ENCODE measurements around the gene TBC1D9B. TPM values are rescaled to one million over a fixed set of nuclear protein-coding genes. Genes with fewer than 3 reads are reported as not detected.

The TBC1D9B gene
- polyA plus RNA-seq, 1 donor: 55.7 TPM

DNA sequence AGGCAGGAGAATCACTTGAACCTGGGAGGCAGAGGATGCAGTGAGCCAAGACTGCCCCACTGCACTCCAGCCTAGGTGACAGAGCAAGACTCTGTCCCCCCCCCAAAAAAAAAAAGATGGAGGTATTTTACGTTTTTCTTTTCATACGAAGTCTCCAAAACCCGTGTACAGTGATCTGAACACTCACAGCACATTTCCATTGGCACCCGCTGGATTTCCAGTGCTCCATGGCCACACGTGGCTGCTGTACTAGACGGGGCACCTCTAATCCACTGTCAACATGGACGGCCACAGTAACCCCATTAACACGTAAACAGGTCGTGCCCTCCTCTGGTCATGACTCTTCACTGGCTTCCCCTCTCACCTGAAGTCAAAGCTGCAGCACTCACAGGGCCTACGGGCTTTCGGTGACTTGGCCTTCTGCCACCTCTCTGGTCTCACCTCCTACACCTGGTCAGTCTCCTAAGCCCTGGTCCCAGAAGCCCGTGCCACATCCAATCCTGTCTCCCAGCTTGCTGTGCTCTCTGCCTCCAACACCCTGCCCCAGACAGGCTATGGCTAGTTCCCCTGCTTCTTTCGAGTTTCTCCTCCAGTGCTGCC, 22.1 kb downstream of the TBC1D9B start:
- DNase-seq: no peak

DNA sequence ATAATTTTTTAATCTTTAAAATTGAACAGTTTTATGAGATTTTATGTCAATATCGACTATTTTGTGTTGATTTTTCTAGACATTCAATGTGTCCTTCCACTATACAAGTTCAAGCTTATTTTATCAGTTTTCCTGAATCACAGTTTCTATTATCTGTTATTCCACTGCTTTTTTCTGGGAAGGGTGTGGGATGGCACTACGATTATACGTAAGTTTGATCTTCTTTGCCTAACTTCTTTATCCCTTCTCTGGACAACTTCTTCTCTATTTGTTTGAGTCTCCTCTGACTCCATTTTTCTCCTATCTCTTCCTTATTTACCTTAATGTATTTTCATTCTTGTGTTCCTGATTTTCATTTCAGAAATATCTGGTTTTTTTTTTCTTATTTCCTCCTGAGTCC, 24.5 kb downstream of the TBC1D9B start:
- DNase-seq: no peak

DNA sequence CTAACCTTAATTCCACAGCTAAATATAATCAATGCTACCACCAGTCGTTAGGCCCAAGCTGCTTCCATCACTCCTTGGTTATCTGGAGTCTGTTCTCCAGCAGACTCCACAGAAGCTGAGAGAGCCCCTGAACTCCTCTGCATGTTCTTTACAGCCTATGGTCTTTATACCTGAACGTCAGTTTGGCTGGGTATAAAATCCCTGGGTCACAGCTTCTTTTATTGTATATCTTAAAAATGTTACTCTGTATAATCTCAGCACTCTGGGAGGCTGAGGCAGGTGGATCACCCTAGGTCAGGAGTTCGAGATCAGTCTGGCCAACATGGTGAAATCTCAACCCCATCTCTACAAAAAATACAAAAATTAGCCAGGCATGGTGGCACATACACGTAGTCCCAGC, 25.4 kb downstream of the TBC1D9B start:
- no peak for DNase-seq

DNA sequence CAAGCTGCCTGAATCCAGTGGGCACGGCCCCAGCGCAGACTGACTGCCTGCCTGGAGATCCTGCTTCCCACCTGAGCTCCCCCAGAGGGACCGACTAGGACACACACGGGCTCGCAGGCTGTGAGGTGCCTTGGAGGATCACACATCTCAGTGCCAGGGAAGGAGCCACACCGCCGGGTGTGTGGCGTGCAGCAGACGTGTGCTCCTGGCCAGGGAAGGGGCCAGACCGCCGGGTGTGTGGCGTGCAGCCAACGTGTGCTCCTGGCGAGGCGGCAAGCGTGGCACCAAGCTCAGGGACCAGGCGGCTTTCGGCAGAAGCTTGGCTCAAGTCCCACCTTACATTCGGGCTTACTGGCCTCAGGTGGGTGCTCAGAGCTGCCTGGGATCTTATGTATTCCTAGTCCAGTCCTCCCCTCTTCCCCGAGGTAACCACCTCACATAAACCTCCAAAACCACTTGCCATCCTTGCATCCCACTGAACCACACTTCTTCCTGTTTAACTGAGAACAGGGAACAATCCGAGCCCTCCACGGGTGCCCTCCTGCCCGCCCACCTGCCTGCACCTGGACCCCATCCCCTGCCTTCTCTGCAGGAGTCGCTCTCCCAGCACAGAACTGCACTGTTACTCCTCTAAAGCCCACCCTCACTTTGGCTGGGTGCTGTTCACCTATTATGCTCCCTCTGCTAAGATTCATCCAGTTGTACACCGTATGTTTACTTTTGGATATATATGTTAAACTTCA, 26.7 kb downstream of the TBC1D9B start:
- DNase-seq: no peak

DNA sequence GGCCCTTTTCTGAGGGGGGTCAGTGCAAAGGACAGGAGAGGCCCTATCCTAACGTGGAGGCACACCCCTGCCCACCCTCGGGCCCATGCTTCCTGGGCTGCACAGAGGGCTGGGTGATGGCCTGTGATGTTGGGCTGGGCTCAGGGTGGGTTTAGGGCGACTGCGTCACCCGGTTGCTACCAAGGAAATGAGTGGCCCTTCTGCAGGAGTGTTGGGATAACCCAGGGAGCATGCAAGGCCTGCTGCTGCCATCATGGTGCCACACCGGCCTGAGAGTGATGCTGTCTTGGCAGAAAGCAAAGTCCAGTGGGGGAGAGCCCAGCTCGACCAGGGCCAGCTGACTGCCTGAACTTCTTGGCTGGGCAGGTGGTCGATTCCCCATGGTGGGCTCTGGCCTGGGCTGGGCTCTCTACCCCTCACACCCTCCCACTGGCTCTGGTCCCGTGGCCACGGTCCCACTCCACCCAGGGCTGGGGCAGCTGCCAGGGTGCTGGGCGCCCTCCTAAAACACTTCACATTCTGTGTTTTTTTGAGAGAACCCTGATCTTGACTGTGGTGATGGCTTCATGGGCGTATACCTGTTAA, 27.5 kb downstream of the TBC1D9B start:
- DNase-seq: no peak

DNA sequence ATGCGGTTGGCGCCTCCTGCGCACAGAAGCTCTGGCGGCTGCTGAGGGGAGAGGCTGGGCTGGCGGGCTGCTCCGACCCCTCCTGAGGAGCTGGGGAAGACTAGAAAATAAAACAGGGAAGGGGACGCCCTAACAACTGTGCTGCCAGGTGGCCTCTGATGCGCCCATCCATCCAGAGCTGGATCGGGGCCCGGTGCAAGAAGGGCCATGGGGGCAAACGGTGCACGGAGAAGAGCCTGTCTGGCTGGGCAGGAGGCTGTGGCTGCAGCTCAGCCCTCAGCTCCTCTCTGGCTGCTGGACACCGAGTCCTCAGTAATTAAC, 28.0 kb downstream of the TBC1D9B start:
- no peak for DNase-seq

DNA sequence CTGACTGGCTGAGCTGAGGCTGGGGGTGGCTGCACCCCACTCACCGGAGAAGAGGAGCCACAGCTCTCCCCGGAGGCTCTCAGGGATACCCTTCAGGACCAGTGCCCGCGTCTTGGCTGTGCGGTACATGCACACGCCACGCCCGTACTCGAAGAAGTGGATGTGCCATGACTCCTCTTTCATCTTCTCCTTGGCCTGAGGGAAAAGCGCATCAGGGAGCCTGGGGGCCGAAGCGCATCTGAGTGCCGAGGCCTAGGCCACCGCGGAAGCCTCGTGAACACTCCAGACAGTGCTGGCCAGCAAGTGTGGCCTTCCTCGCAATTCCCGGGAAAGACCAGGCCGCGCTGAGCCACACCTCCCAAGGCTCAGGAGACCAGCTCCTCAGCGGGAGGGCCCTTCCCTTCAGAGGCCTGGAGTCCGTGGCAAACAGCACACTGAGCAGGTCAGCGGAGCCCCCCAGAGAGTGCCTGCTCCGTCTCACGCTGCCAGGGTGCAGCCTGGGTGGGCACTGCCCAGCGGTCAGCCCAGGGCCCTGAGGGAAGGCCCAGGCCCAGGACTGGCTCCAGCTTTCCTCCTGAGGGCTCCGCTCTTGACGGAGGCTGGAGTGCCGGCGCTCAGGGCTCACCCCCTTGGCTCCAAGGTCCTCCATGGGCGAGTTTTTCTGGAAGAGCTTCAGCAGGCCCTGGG, 28.6 kb downstream of the TBC1D9B start:
- no peak for DNase-seq

DNA sequence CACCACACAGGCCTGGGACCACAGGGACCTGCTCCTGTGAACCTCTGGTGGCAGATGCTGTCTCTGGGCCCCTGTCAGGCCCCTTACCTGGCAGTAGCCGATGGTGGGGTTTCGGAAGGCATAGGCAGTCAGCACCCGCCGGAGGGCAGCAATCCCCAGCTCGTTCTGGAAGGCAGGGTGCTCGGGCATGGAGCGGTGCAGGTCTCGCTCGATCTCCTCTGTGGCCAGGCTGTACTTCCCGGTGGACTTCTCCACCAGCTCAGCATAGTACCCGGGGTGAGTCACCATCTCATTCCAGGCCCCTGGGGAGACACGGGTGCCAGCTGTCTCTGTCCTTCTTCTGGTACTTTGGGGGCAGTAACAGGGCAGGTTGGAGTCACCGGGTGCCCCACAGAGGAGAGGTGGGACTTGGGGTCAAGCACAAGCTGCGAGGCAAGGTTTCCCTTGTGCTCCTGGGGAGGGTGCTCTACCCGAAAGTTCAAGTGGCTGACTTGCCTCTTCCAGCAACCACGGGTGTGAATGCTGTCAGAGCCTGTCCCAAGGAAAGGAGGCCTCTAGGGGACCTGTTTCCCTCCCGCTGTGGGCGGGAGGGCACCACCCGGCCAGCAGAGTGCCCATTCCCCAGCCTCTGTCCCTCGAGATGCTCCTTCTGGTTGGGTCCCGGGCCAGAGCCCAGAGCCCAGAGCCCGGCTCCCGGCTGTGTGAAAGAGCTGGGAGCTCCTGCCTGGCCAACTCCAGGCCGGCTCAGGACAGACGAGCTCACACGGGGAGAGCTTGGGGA, 29.3 kb downstream of the TBC1D9B start:
- no peak for DNase-seq

DNA sequence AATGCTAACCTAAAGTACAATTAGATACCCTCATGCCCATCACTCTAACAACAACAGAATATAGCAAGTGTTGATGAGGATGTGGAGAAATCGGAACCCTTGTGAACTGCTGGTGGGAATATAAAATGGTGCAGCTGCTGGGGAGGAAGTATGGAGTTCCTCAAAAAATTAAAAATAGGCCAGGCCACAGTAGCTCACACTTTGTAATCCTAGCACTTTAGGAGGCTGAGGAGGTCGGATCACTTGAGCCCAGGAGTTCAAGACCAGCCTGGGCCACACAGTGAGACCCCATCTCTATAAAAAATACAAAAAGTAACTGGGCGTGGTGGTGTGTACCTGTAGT, 31.1 kb downstream of the TBC1D9B start:
- DNase-seq: no peak

DNA sequence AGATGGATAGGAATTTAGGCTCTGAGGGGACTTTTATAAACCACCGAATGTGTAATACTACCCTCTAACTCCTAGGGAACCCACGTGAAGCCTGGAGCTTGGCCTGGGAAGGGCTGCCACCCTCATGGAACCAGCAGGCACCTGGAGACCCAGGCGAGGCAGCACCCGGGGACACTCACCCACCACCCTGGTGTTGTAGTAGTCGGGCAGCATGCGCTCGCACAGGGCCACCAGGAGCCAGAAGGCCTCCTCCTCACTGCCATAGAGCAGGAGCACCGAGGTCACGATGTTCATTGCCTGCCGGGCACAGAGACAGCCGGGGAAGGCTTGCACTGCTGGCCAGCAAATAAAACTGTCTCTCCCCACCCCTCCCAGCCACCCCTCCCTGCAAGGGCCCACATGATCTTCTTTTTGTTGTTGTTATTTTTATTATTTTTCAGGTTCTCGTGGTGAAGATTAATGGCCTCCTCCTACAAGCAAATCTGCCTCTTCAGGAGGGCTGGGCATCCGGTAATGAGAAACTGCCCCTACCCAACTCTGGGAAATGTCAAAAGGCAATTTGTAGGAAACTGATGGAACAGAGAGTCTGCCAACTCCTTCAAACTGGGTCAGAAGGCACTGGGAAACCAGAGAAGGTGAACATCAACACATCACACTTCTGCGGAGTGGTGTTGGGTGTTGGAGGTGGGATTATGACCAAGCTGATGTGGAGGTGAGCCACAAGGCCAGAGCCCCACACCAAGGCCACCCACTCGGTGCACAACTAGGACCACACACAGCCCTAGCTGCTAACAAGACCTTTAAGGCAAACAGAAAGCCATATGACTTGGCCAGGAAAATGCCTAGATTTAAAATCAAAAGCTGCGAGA, 31.7 kb downstream of the TBC1D9B start:
- no peak for DNase-seq

DNA sequence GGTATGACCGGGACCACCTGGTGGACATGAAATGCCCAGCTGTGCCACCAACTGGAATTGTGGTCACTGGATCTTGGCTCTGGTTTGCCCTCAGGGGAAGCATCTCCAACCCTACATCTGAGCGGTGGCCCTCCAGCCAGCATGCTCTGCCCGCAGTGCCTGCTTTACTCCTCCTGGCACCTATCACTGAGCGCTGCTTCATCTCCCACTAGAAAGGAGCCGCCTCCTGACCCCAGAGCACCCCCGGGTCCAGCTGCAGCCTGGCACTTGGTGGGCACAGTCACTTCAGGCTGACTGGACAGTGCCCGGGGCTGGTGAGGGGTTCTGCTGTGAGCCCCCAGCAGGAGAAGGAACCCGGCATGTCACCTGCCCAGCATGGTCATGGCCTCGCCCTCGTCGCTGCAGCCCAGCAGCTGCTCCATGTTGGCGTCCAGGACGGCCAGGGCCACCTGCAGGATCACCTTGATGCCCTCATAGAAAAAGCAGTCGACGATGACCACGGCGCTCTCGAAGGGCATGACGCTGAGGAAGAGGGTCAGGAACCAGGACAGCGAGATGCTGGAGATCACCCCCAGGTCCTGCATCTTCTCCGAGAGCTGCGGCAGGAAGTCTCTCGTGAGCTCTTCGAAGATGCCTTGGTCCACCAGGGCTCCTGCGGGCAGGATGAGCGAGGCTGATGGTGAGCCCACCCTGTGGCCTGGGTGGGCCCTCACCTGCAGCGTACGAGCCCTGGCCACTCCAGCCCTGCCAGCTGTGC, 33.0 kb downstream of the TBC1D9B start:
- no peak for DNase-seq

DNA sequence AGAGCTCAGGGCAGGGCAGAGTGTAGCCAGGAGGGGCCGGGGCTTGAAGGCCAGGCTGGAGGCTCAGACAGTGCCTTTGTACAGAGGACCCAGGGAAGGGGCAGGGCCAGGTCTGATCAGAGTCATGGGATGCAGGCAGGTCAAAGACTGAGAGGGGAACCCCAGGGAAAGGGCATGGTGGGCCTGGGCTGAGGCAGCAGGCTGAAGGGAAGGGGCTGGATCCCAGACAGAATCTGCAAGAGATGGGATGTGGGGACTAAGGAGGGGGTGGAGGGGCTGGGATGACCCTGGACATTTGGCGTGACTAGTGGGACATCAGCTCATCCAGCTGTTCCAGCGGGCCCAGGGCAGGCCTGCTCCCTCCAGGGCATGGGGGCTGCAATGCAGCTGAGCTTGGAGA, 33.6 kb downstream of the TBC1D9B start:
- no peak for DNase-seq

DNA sequence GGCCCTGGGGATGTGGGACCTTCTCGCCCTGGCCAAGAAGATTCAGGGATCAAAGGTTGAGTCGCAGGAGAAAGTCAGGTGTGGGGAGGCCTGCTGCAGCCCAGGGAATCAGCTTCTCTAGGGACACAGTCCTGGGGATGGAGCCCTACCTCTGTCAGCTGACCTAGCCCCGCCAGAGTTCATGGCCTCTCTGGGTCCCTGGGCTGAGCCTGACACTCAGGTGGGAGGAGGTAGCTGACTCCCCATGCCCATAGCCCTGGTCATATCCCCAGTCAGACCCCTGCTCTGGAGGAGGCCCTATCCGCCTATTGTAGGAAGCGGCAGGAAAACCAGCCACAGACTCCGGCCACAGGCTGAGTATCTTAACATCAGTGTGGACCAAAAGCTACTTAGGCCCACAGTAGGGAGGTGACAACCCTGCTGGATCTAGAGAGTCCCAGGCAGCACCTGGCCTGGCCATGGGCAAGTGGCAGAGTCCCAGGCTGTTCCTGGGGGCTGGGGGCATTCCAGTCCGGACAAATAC, 34.0 kb downstream of the TBC1D9B start:
- DNase-seq: no peak

DNA sequence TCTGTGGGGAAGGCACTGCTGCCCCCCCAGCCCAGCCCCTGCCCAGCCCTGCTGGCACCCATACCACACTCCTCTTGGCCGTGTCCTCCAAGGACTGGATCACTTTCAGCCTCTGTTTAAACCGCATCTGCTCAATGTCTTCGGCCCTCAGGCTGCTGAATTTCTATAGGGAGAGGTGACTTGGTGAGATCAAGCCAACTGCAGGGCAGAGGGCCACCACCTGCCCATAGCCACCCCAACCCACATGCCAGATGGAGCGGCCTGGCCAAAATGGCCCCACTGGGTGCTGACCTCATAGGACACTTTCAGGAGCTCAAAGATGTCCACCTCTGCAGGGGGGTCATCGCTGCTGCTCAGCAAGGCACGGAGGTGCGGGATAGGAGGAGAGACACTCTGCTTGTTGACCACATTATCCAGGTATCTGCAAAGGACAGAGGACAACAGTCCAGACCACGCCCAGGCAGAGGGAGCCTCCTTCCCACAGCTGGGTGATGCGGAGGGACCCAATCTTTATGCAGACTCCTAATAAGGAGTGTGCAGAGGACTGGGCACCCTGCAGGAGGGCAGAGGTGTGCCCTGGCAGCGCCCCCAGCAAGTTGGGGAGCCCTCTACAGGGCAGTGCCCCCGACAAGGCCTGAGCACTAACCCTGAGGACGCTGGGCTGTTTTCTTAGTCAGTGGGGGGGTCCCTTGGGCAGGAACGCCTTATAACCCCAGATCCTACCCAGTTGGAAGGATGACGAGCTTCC, 34.7 kb downstream of the TBC1D9B start:
- no peak for DNase-seq

DNA sequence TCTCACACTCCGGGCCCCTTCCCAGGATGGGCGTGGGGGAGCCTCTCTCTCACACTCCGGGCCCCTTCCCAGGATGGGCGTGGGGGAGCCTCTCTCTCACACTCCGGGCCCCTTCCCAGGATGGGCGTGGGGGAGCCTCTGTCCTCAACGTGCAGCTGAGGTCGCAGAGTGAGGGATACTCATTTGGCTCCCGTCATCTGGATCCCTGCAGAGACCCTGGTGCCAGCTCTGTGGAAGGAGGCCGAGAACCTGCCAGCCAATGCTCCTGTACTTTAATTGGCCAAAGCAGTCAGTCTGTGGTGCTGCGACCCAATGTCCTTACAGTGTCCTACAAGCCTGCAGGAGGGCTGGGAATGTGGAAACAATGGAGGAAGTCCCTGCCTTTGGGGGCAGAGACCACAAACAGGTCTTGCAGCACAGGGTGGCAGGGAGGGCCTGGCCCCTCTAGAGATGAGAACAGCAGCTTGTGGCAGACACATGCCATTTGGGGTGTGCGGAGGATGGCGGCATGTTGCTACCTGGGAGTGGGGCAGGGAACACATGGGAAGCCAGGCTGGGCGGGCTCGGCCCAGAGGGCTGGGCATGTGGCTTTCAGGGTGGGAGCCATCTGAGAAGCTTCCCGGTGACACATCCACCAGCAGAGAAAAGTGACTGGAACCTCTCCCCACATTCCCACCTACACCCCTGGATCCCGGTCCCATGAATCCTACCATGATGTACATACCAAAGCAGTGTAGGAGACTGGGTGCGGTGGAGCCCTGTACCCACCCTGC, 35.5 kb downstream of the TBC1D9B start:
- DNase-seq: no peak

DNA sequence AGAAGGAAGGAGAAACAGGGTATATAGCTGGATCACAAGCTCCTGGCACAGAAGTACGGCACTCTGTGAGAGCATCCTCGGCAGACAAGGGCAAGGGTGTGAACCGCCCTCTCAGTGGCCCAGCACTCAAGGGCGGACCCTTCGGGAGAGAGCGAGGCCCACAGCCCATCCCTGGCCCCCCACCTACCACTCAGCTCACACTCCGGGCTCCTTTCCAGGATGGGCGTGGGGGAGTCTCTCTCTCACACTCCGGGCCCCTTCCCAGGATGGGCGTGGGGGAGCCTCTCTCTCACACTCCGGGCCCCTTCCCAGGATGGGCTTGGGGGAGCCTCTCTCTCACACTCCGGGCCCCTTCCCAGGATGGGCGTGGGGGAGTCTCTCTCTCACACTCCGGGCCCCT, 36.2 kb downstream of the TBC1D9B start:
- DNase-seq: peak; percentile 46

DNA sequence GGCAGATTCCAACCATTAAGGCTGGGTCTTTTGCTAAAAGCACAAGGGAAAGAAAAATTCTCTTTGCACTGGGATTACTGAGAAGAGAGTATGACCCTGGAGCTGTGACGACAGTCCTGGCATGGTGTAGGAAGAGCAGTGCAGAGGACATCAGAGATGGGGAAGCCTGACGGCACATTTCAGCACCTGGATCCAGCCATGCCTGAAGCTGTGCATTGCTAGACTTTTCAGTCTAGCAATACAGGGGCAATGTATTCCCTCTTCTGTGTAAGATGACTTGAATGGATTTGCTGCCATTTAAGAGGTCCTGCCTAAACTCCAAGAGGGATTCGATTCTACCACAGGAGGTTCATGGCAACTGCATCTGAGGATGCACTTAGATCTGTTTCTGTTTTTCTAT, 36.7 kb downstream of the TBC1D9B start:
- no peak for DNase-seq

DNA sequence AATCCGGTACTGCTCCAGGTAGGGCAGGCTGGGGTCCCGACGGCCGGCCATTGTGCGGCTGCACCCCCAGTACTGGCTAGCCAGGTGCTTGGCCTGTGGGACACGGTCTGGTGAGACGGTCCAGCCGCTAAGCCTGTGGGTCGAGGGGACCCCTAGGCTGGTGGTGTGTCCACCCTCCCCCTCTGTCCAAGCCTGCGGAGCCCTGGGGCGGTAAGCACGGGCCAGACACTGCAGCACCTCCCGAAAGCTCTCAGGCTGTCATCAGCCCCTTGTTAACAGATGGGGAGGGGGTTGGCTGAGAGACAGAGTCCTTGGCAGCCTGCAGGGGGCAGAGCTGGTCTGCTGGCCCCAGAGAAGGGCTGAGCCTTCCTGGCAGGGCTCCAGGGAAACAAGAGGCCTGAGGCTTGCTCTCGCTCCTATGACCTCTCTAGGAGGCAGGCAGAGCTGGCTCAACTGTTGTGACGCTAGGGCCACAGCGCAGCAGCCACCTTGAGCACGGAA, 37.2 kb downstream of the TBC1D9B start:
- no peak for DNase-seq

Data from hindlimb muscle (tissue), 1 donor.